ENCODE results near the gene AMN. TPM values are rescaled to one million over a fixed set of nuclear protein-coding genes. Genes with fewer than 3 reads are reported as not detected.

The AMN gene
- total and polyA plus RNA-seq, 9 of the 15 experiments (the other 6 are each of a cell fraction or from before 2014, with no cell fraction given) = 0.04 to 0.14 TPM; not detected in 7

DNA sequence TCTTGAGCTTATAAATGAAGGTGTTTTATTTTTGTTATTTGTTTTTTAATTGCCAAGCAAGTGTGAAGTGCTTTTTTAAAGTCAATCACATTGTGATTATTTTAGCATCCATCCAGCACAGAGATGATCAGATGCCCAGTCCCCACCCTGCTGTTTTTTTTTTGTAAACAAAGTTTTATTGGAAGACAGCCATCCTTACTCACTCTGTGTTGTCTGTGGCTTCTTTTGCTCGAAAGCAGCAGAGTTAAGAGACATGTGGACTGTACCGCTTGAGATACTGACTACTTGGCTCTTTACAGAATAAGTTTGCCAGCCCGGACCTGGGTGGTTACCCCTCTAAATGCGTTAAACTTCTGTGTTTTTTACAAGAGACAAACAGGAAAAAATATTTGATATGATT is 30.9 kb upstream of the AMN start:
- FAIRE-seq (no peak), ATAC-seq (no peak), DNase-seq (ENCODE audit: extremely low read depth in 1 of 4, low spot score in 3 of 4) (no peak)
- H4K20me1 ChIP-seq (replicated peaks; ENCODE audit: control insufficient read depth, insufficient read depth, low read length) = no peaks in the 10 kb centered on the region
- H2AFZ ChIP-seq (ENCODE audit: low read depth, low read length) = no peak overlapping the region
- no peaks in the 10 kb centered on the region for H3K4me1 ChIP-seq (replicated peaks in 1 of 2; ENCODE audit: control insufficient read depth in 2 of 2, insufficient read depth in 2 of 2, low read length in 2 of 2)
- no peak overlapping the region for H3K4me3 ChIP-seq
- 75% methylated on average over 4 of the region's 4 CpGs for WGBS (ENCODE audit: insufficient coverage, low coverage, missing lambda C conversion rate)
- POLR2A ChIA-PET = no interaction called here
- H3K4me2 ChIP-seq (ENCODE audit: insufficient read depth, low read length) = no peak overlapping the region
- no peaks in the 10 kb centered on the region for H3K9me3 ChIP-seq (replicated peaks; ENCODE audit: control insufficient read depth, insufficient read depth, low read depth, low read length)
- no peak overlapping the region for H3K27ac ChIP-seq (ENCODE audit: extremely low read depth, low read depth, low read length)
- no peaks in the 10 kb centered on the region for H3K9me1 ChIP-seq (ENCODE audit: control insufficient read depth, insufficient read depth, low read length)
- CTCF ChIA-PET (ENCODE audit: low intra/inter-chr PET ratio) = no interaction called here
- H3K36me3 ChIP-seq (ENCODE audit: control insufficient read depth, insufficient read depth, low read length) = peaks cover 27% of the 10 kb centered on the region; the same call in 2 of the 3 replicates
- intact Hi-C loops (cut with micrococcal nuclease) (no loop called here), in situ Hi-C loops (cut with MboI) (no loop called here)
- H3K79me2 ChIP-seq (ENCODE audit: control insufficient read depth, insufficient read depth, low read length) = no peaks in the 10 kb centered on the region
- BruUV-seq (replicated peaks) = no TSS peak
- TF ChIP-seq, protein P1, sequence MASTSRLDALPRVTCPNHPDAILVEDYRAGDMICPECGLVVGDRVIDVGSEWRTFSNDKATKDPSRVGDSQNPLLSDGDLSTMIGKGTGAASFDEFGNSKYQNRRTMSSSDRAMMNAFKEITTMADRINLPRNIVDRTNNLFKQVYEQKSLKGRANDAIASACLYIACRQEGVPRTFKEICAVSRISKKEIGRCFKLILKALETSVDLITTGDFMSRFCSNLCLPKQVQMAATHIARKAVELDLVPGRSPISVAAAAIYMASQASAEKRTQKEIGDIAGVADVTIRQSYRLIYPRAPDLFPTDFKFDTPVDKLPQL (IDR thresholded peaks at IDR 0.05; ENCODE audit: extremely low read depth, insufficient read length) = no peak
- TF ChIP-seq PHF20 (IDR thresholded peaks at IDR 0.05; ENCODE audit: partially characterized antibody) (no peak), GATA2 (CRISPR knock-in tag; IDR thresholded peaks at IDR 0.05) (no peak)
- no peaks in the 10 kb centered on the region for H3K27me3 ChIP-seq (ENCODE audit: control insufficient read depth in 2 of 2, insufficient read depth in 2 of 2, low read length in 2 of 2)
- no peak overlapping the region for H3K9ac ChIP-seq (ENCODE audit: insufficient read depth in 1 of 2, low read depth in 2 of 2, low read length in 2 of 2)

DNA sequence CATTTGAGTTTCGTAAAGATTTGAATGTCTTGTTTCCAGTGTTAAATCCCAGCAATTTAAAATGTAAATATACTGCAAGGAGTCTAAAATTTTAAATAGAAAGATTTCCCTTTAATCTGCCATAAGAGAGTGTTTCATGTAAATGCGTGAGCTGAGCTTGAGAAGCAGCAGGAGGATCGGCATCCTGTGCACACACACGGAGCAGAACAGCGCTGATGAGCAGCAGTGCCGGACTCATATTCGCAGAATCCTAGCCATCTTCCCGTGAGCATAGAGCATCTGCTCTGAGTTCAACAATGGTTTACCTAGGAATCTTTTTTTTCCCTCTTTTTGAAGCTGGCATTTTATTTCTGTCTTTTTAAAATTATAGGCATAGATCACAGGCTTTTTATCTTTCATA is 29.8 kb upstream of the AMN start:
- FAIRE-seq (no peak), ATAC-seq (no peak), DNase-seq (ENCODE audit: extremely low read depth in 1 of 4, low spot score in 3 of 4) (no peak)
- H3K4me1 ChIP-seq (replicated peaks in 1 of 2; ENCODE audit: control insufficient read depth in 2 of 2, insufficient read depth in 2 of 2, low read length in 2 of 2) = no peaks in the 10 kb centered on the region
- H3K4me3 ChIP-seq = no peak overlapping the region
- no peak overlapping the region for H2AFZ ChIP-seq (ENCODE audit: low read depth, low read length)
- CTCF ChIA-PET (ENCODE audit: low intra/inter-chr PET ratio) = no interaction called here
- TF ChIP-seq ZNF121 (CRISPR knock-in tag; conservative IDR thresholded peaks at IDR 0.05) = no peak
- TF ChIP-seq, protein P2, sequence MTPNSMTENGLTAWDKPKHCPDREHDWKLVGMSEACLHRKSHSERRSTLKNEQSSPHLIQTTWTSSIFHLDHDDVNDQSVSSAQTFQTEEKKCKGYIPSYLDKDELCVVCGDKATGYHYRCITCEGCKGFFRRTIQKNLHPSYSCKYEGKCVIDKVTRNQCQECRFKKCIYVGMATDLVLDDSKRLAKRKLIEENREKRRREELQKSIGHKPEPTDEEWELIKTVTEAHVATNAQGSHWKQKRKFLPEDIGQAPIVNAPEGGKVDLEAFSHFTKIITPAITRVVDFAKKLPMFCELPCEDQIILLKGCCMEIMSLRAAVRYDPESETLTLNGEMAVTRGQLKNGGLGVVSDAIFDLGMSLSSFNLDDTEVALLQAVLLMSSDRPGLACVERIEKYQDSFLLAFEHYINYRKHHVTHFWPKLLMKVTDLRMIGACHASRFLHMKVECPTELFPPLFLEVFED (CRISPR knock-in tag; conservative IDR thresholded peaks at IDR 0.05) = no peak
- TF ChIP-seq SNIP1 (IDR thresholded peaks at IDR 0.05; ENCODE audit: low read depth) = no peak
- WGBS (ENCODE audit: insufficient coverage, low coverage, missing lambda C conversion rate) = 92% methylated on average over 7 of the region's 8 CpGs
- H4K20me1 ChIP-seq (replicated peaks; ENCODE audit: control insufficient read depth, insufficient read depth, low read length) = no peaks in the 10 kb centered on the region
- H3K27ac ChIP-seq (ENCODE audit: extremely low read depth, low read depth, low read length) = no peak overlapping the region
- H3K9ac ChIP-seq (ENCODE audit: insufficient read depth in 1 of 2, low read depth in 2 of 2, low read length in 2 of 2) = no peak overlapping the region
- no peaks in the 10 kb centered on the region for H3K79me2 ChIP-seq (ENCODE audit: control insufficient read depth, insufficient read depth, low read length)
- in situ Hi-C loops (cut with MboI) (no loop called here), intact Hi-C loops (cut with micrococcal nuclease) (no loop called here)
- POLR2A ChIA-PET = interaction anchor here (0.6 kb wide), 1 partner anchor 352 kb away, joined by 5 read pairs; no protein-coding TSS in a partner anchor
- BruUV-seq (replicated peaks) = no TSS peak
- no peaks in the 10 kb centered on the region for H3K27me3 ChIP-seq (ENCODE audit: control insufficient read depth in 2 of 2, insufficient read depth in 2 of 2, low read length in 2 of 2)
- H3K9me3 ChIP-seq (replicated peaks; ENCODE audit: control insufficient read depth, insufficient read depth, low read depth, low read length) = no peaks in the 10 kb centered on the region
- no peaks in the 10 kb centered on the region for H3K9me1 ChIP-seq (ENCODE audit: control insufficient read depth, insufficient read depth, low read length)
- H3K4me2 ChIP-seq (ENCODE audit: insufficient read depth, low read length) = no peak overlapping the region
- peaks cover 30% of the 10 kb centered on the region; the same call in 2 of the 3 replicates for H3K36me3 ChIP-seq (ENCODE audit: control insufficient read depth, insufficient read depth, low read length)
